Smooth muscle cell (in vitro differentiated cells): ENCODE measurements around the gene HES2. TPM values are rescaled to one million over a fixed set of nuclear protein-coding genes. Genes with fewer than 3 reads are reported as not detected.
A peak's percentile ranks its signal among the peaks of the same experiment; 100 is the strongest.

Experiments
- DNase-seq: peaks from one replicate; lab custom pipeline; 2025; ENCODE audit not compliant: unreplicated experiment; lab: John Stamatoyannopoulos, UW
- H2AFZ ChIP-seq: fragments of 200-600 bp; sonication (generic); 2 replicates; pipeline ENCODE4 v1.6.0; 2016; ENCODE audit warnings: antibody characterized with exemption, low read depth, mild to moderate bottlenecking
- H3F3A ChIP-seq: fragments of 200-600 bp; sonication (generic); 2 replicates; pipeline ENCODE4 v1.6.0; 2017; ENCODE audit warnings: antibody characterized with exemption, low read depth
- H3K27ac ChIP-seq: fragments of 200-600 bp; sonication (generic); 2 replicates; pipeline ENCODE4 v1.5.1; 2016; ENCODE audit warnings: low read depth, mild to moderate bottlenecking
- H3K27me3 ChIP-seq: fragments of 200-600 bp; sonication (generic); 2 replicates; pipeline ENCODE4 v1.6.1; 2016; ENCODE audit warnings: low read depth, mild to moderate bottlenecking
- H3K36me3 ChIP-seq: fragments of 200-600 bp; sonication (generic); 2 replicates; pipeline ENCODE4 v1.5.1; 2016; ENCODE audit warnings: low read depth
- H3K4me1 ChIP-seq: fragments of 200-600 bp; sonication (generic); 2 replicates; pipeline ENCODE4 v1.5.1; 2016; ENCODE audit warnings: low read depth
- H3K4me2 ChIP-seq: fragments of 200-600 bp; sonication (generic); 2 replicates; pipeline ENCODE4 v1.6.0; 2016; ENCODE audit warnings: mild to moderate bottlenecking
- H3K4me3 ChIP-seq: fragments of 200-600 bp; sonication (generic); 2 replicates; pipeline ENCODE4 v1.5.1; 2016; ENCODE audit warnings: mild to moderate bottlenecking
- H3K79me2 ChIP-seq: fragments of 200-600 bp; sonication (generic); 2 replicates; pipeline ENCODE4 v1.6.0; 2016; ENCODE audit warnings: low read depth, mild to moderate bottlenecking
- H3K9ac ChIP-seq: fragments of 200-600 bp; sonication (generic); 2 replicates; pipeline ENCODE4 v1.6.0; 2016; ENCODE audit warnings: low read depth
- H3K9me3 ChIP-seq: fragments of 200-600 bp; sonication (generic); replicated peaks from 2 replicates; pipeline ENCODE4 v1.5.1; 2016; ENCODE audit warnings: low read depth
- H4K20me1 ChIP-seq: fragments of 200-600 bp; sonication (generic); 2 replicates; pipeline ENCODE4 v1.6.0; 2016; ENCODE audit warnings: low read depth
- WGBS: methylation state at CpG from one replicate; pipeline ENCODE4 v1.1.7; 2016; ENCODE audit warnings: low lambda C conversion rate; 5-methylcytosine and 5-hydroxymethylcytosine counted together
- polyA plus RNA-seq: library from polyadenylated mRNA; unstranded; fragments of >200 nt; fragmentation: Nextera tagmentation; extraction: Ambion mirVana; gene quantifications from 2 replicates; pipeline ENCODE4 v1.2.1, GENCODE V29; 2016
- total RNA-seq: library from RNA; depleted of rRNA; stranded (reverse); fragments of >200 nt; gene quantifications from 2 replicates; pipeline ENCODE4 v1.2.3, GENCODE V29; 2014
- TF ChIP-seq, protein P1 (sequence below): fragments of 200-600 bp; sonication (generic); IDR thresholded peaks from 2 replicates; pipeline ENCODE4 v1.5.1; 2017; ENCODE audit warnings: borderline replicate concordance, mild to moderate bottlenecking, antibody characterized with exemption; ENCODE audit not compliant: insufficient read depth, poor library complexity, severe bottlenecking

HES2 gene
- total and polyA plus RNA-seq, 2 experiments from 2014 or later = 1.7 to 4.6 TPM

DNA sequence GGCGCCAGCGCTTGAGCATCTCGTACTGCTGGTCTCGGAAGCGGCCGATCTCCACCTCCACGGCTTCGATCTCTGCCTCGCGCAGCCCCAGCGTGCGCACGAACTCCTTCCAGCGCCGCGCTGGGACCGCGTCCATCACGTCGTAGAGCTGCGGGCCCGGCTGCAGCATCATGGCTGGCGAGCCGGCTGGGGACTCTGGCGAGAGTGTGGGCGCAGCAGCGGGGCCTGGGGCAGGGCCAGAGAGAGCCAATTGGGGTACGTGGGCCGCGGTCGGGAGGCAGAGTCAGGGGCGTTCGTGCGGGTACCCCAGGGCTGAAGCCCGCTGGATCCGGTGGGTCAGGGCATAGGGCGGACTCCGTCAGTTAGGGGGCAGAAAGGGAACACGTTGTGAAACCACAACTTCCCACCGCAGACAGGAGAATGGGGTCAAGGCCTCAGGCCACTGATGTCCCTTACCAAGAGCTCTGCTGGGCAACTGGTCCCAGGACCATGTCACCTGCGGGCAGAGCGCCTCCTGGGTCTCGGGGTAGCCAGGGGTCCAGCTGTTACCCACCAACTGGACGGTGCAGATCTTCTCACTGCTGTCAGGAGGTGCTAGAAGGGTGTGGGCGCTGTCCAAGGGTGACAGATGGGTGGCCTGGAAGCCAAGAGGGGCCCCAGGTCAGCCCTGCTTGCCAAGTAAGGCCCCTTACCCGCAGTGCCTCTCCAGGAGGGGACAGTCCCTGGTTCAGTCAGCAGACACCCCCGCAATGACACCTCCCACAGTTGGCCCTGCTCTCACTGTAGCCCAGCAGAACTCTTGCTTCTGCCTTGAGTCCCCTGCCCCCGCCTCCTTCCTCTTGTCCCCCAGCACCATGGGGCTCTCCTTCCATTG lies 42.1 kb upstream of the HES2 start:
- no peaks in the 10 kb centered on the region for H3K79me2 ChIP-seq
- no peak overlapping the region for H3K4me3 ChIP-seq
- peaks cover 3% of the 10 kb centered on the region for H4K20me1 ChIP-seq
- peaks cover 8% of the 10 kb centered on the region for H3K4me1 ChIP-seq
- no peaks in the 10 kb centered on the region for H3K27me3 ChIP-seq
- no peak overlapping the region for H3K4me2 ChIP-seq
- no peaks in the 10 kb centered on the region for H3K9me3 ChIP-seq
- no peak overlapping the region for H3K9ac ChIP-seq
- 98% methylated on average over 48 of the region's 48 CpGs for WGBS
- DNase-seq = no peak
- no peaks in the 10 kb centered on the region for H3K36me3 ChIP-seq
- H3K27ac ChIP-seq = no peak overlapping the region
- no peaks in the 10 kb centered on the region for H3F3A ChIP-seq
- TF ChIP-seq, protein P1, sequence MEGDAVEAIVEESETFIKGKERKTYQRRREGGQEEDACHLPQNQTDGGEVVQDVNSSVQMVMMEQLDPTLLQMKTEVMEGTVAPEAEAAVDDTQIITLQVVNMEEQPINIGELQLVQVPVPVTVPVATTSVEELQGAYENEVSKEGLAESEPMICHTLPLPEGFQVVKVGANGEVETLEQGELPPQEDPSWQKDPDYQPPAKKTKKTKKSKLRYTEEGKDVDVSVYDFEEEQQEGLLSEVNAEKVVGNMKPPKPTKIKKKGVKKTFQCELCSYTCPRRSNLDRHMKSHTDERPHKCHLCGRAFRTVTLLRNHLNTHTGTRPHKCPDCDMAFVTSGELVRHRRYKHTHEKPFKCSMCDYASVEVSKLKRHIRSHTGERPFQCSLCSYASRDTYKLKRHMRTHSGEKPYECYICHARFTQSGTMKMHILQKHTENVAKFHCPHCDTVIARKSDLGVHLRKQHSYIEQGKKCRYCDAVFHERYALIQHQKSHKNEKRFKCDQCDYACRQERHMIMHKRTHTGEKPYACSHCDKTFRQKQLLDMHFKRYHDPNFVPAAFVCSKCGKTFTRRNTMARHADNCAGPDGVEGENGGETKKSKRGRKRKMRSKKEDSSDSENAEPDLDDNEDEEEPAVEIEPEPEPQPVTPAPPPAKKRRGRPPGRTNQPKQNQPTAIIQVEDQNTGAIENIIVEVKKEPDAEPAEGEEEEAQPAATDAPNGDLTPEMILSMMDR = no peak
- H2AFZ ChIP-seq = no peak overlapping the region

DNA sequence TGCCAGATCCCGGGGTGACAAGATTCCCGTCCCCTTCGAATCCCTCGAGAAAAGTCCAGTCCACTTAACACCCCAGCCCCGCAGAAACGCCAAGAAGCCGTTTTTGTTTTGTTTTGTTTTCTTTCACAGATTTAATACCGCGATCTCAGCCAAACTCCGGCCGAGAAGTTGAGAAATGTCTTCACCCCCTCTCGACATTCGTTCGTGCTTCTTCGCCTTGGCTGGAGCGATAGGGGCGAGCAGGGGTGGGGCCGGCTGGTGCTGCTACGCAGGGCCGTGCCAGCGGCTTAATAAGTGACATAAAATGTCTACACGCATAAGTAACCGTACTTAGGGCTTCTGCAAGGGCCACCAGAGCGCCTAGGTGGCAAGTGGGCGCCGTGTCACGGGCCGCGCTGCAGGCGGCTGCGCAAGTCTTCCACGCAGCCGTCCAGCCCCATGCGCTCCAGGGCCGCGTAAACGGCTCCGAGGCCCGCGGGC lies 41.4 kb upstream of the HES2 start:
- Histone ChIP-seq H3F3A (no peaks in the 10 kb centered on the region), H4K20me1 (peaks cover 3% of the 10 kb centered on the region), H2AFZ (no peak overlapping the region), H3K9me3 (no peaks in the 10 kb centered on the region), H3K79me2 (no peaks in the 10 kb centered on the region), H3K9ac (no peak overlapping the region), H3K27ac (no peak overlapping the region), H3K4me1 (peaks cover 8% of the 10 kb centered on the region), H3K4me2 (no peak overlapping the region), H3K27me3 (no peaks in the 10 kb centered on the region), H3K4me3 (no peak overlapping the region), H3K36me3 (no peaks in the 10 kb centered on the region)
- DNase-seq = no peak
- WGBS = 97% methylated on average over 39 of the region's 40 CpGs
- TF ChIP-seq, protein P1 = no peak

DNA sequence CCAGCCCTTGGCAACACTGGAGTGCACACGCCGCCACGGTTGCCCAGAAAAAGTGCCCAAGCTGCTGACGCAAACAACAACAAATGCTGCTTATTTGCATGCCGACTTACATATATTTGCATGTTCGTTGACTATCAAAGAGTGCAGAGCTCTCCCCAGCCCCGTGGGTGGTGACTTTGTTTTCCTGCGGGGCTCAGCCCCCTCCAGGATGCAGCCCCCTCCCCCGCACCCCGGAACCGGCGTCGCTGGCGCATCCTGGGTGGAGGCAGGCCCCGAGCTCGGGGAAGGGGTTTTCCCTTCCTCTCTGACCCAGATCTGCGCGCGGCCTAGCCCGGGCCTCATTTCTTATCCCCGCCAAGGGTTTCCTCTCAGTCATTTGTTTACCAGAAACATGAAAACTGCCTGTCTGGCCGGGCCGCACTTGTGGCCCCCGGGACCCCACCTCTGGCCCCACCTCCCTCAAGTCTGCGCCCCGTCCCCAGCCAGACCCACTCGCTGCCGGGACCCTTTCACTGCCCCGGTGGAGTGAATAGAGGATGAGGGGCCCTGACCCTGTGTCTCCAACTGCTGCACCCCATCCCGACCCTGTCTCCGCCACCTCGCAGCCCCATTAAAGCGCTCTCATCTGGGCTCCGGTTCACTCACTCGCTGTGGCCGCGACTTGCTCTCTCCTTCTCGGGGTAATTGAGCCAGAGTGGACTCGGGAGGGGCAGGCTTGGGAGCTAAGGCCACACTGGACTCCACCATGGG lies 40.8 kb upstream of the HES2 start:
- no peaks in the 10 kb centered on the region for H3K36me3 ChIP-seq
- H4K20me1 ChIP-seq = peaks cover 3% of the 10 kb centered on the region
- no peak overlapping the region for H3K9ac ChIP-seq
- no peaks in the 10 kb centered on the region for H3F3A ChIP-seq
- H3K4me1 ChIP-seq = peaks cover 8% of the 10 kb centered on the region
- WGBS = 67% methylated on average over 26 of the region's 39 CpGs
- no peak overlapping the region for H3K27ac ChIP-seq
- peaks cover 2% of the 10 kb centered on the region for H3K27me3 ChIP-seq
- H3K4me2 ChIP-seq = peak overlapping the region; percentile 76
- TF ChIP-seq, protein P1 = no peak
- no peak for DNase-seq
- H2AFZ ChIP-seq = no peak overlapping the region
- peak overlapping the region; percentile 13 for H3K4me3 ChIP-seq
- no peaks in the 10 kb centered on the region for H3K79me2 ChIP-seq
- H3K9me3 ChIP-seq = no peaks in the 10 kb centered on the region
